Left ventricle myocardium superior (tissue), 1 donor: ENCODE measurements around the gene KREMEN2. TPM values are rescaled to one million over a fixed set of nuclear protein-coding genes. Genes with fewer than 3 reads are reported as not detected.
A peak's percentile ranks its signal among the peaks of the same experiment; 100 is the strongest.

Source experiments
- ATAC-seq: fragments of 200-7000 bp; cut with Tn5 transposase; one replicate; pipeline ENCODE4 v1.9.1; 2020; ENCODE audit warnings: mild to moderate bottlenecking, moderate library complexity
- DNase-seq: peaks from one replicate; pipeline ENCODE4 v3.0.0-alpha.2; 2020
- intact Hi-C: fragments of 100-400 bp; cut with micrococcal nuclease; formaldehyde crosslinking; loops from one replicate; pipeline ENCODE4 v1.11.0; 2022
- total RNA-seq: library from RNA; stranded (reverse); fragmentation: NEBNext Ultra II Directional; extraction: Animal tissue kit (Norgen Biotek cat#: 25700); gene quantifications from one replicate; pipeline ENCODE4 v1.2.1, GENCODE V29; 2021
- donor health status: DM: no; HTN: yes; CAD: no; lungs with severe emphysema.

The KREMEN2 gene
- total RNA-seq, 1 donor from 2014 or later = not detected

GRCh38 chr16:2991566-2992261 lies 27.6 kb downstream of the KREMEN2 start:
- intact Hi-C loops = no loop called here
- no peak for ATAC-seq

GRCh38 chr16:2992383-2993081 lies 28.5 kb downstream of the KREMEN2 start:
- intact Hi-C loops = no loop called here
- DNase-seq (no peak), ATAC-seq (no peak)

More at GRCh38 chr16:2991566-2992261, 27.6 kb downstream of the KREMEN2 start:
- no peak for DNase-seq

- ATAC-seq (no peak), DNase-seq (no peak)
- intact Hi-C loops = no loop called here
Measured at GRCh38 chr16:2996298-2996697, 32.2 kb downstream of the KREMEN2 start.

GRCh38 chr16:2999929-3000328 lies 35.9 kb downstream of the KREMEN2 start:
- DNase-seq (no peak), ATAC-seq (no peak)
- intact Hi-C loops = no loop called here

GRCh38 chr16:3000540-3000939 lies 36.5 kb downstream of the KREMEN2 start:
- ATAC-seq (no peak), DNase-seq (no peak)
- intact Hi-C loops = no loop called here

GRCh38 chr16:3001316-3001715 lies 37.2 kb downstream of the KREMEN2 start:
- no peak for DNase-seq
- no peak for ATAC-seq
- intact Hi-C loops = no loop called here

GRCh38 chr16:3003582-3004270 lies 39.7 kb downstream of the KREMEN2 start:
- intact Hi-C loops = no loop called here
- DNase-seq (peak; percentile 97), ATAC-seq (peak; percentile 98)

- DNase-seq = no peak
Measured at GRCh38 chr16:3004319-3004718, 40.2 kb downstream of the KREMEN2 start.

GRCh38 chr16:3004781-3005284 lies 40.8 kb downstream of the KREMEN2 start:
- DNase-seq (no peak), ATAC-seq (no peak)
- intact Hi-C loops = no loop called here

More at GRCh38 chr16:3004319-3004718, 40.2 kb downstream of the KREMEN2 start:
- intact Hi-C loops = no loop called here
- no peak for ATAC-seq

- no peak for DNase-seq
- intact Hi-C loops = no loop called here
- ATAC-seq = no peak
Measured at GRCh38 chr16:3007059-3007956, 43.2 kb downstream of the KREMEN2 start.

GRCh38 chr16:3007957-3008689 lies 44.0 kb downstream of the KREMEN2 start:
- no peak for ATAC-seq
- DNase-seq = no peak
- intact Hi-C loops = no loop called here

GRCh38 chr16:3008690-3009037 lies 44.6 kb downstream of the KREMEN2 start:
- DNase-seq = no peak
- no peak for ATAC-seq
- intact Hi-C loops = no loop called here

- intact Hi-C loops = no loop called here
- ATAC-seq (no peak), DNase-seq (no peak)
Measured at GRCh38 chr16:3009568-3010390, 45.7 kb downstream of the KREMEN2 start.

- intact Hi-C loops = no loop called here
- no peak for ATAC-seq
- no peak for DNase-seq
Measured at GRCh38 chr16:3010510-3010909, 46.4 kb downstream of the KREMEN2 start.

GRCh38 chr16:3012246-3012645 lies 48.2 kb downstream of the KREMEN2 start:
- intact Hi-C loops = no loop called here
- DNase-seq = no peak
- no peak for ATAC-seq

- DNase-seq = no peak
- intact Hi-C loops = no loop called here
- ATAC-seq = peak; percentile 8
Measured at GRCh38 chr16:3012828-3013420, 48.8 kb downstream of the KREMEN2 start, which contains the start of gene CLDN9. TSS of gene CLDN9 (plus strand) at chr16:3012923. CDS start at chr16:3013363, 440 bp downstream.

GRCh38 chr16:3013491-3013951 lies 49.4 kb downstream of the KREMEN2 start:
- intact Hi-C loops = no loop called here
- ATAC-seq (no peak), DNase-seq (no peak)
